ENCODE results near the gene KLHL12. TPM values are rescaled to one million over a fixed set of nuclear protein-coding genes. Genes with fewer than 3 reads are reported as not detected.

The KLHL12 gene
- polyA plus RNA-seq, 1 experiment, result 54.2 TPM

DNA sequence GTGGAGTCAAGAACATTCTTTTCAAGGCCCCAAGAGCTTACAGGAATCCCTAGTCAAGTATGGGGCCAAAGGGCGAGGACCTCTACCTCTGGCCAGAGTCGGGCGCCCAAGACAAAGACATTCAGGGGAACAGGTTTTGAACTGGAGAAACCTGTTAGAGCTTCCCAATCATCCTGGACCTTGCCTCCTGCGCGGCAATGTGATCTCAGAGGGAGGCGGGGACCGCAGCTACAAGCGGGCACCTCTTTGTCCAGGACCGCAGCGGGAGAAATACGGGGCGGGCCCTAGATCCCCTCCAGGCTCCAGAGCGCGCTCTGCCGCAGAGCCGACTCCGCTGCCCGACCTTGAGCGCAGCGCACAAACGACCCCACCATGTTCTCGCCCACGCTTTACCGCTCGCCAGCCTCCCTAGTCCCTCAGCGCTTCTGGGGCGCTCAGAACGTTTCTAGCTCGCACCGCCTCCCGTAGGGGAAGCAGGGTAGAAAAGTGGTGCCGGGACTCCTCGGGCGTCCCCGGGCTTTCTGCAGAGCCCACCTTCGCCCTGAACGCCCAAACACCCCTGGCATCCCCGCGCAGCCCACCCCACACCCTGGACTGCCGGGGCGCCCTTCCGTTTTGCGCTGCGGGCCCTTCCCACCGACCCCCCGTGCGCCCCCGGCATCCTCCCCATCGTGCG lies 66.2 kb downstream of the KLHL12 start:
- Histone ChIP-seq H3K4me3 (ENCODE audit: low read depth, low read length) (peak overlapping the region; percentile 74), H3K27me3 (ENCODE audit: control insufficient read depth, insufficient read depth, low read length) (peaks cover 8% of the 10 kb centered on the region), H3K9me3 (ENCODE audit: control insufficient read depth, insufficient read depth, low read length) (no peaks in the 10 kb centered on the region), H3K27ac (ENCODE audit: low read depth, low read length) (no peak overlapping the region)
- CTCF ChIA-PET, result interaction anchor here (0.6 kb wide), 1 partner anchor 89 kb away, joined by 7 read pairs; no protein-coding TSS in a partner anchor
- no peak for TF ChIP-seq CTCF (IDR thresholded peaks at IDR 0.05; ENCODE audit: low read depth, low read length)
- POLR2A ChIA-PET, result interaction anchor here (0.7 to 2.6 kb wide), 2 partner anchors 50 to 513 kb away, joined by 3 to 10 read pairs; partner anchors contain the start of gene PCAT6
- no peak for DNase-seq (ENCODE audit: low read depth, low spot score)

GRCh38 chr1:202858789-202859414 lies 68.1 kb downstream of the KLHL12 start:
- DNase-seq (ENCODE audit: low read depth, low spot score), result no peak
- ChIA-PET CTCF (no interaction called here), POLR2A (no interaction called here)

DNA sequence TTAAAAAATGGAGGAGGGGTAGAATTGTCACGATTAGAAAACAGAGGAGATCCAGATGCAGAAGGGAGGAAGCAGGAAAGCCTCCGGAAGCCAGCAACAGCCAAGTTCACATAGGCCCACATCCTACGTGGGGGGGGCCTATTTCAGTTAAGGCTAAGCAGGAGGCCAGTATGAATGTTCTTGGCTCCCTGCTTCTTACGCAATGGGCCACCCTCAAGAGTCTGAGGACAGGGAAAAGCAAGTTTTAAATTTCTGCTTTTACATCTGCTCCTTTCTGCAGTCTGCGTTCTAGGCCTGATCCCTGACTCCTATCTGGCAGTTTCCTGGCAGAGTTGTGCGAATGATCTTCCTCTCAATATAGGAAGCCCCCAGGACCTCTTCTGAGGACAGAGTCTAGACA lies 68.7 kb downstream of the KLHL12 start:
- Histone ChIP-seq H3K9me3 (ENCODE audit: control insufficient read depth, insufficient read depth, low read length) (no peaks in the 10 kb centered on the region), H3K27ac (ENCODE audit: low read depth, low read length) (no peak overlapping the region), H3K27me3 (ENCODE audit: control insufficient read depth, insufficient read depth, low read length) (no peaks in the 10 kb centered on the region), H3K4me3 (ENCODE audit: low read depth, low read length) (no peak overlapping the region)
- no peak for DNase-seq (ENCODE audit: low read depth, low spot score)
- TF ChIP-seq CTCF (IDR thresholded peaks at IDR 0.05; ENCODE audit: low read depth, low read length), result no peak
- ChIA-PET CTCF (no interaction called here), POLR2A (no interaction called here)

More at GRCh38 chr1:202858789-202859414, 68.1 kb downstream of the KLHL12 start:
- TF ChIP-seq CTCF (IDR thresholded peaks at IDR 0.05; ENCODE audit: low read depth, low read length), result no peak
- Histone ChIP-seq H3K27ac (ENCODE audit: low read depth, low read length) (no peak overlapping the region), H3K27me3 (ENCODE audit: control insufficient read depth, insufficient read depth, low read length) (no peaks in the 10 kb centered on the region), H3K9me3 (ENCODE audit: control insufficient read depth, insufficient read depth, low read length) (no peaks in the 10 kb centered on the region), H3K4me3 (ENCODE audit: low read depth, low read length) (no peak overlapping the region)

DNA sequence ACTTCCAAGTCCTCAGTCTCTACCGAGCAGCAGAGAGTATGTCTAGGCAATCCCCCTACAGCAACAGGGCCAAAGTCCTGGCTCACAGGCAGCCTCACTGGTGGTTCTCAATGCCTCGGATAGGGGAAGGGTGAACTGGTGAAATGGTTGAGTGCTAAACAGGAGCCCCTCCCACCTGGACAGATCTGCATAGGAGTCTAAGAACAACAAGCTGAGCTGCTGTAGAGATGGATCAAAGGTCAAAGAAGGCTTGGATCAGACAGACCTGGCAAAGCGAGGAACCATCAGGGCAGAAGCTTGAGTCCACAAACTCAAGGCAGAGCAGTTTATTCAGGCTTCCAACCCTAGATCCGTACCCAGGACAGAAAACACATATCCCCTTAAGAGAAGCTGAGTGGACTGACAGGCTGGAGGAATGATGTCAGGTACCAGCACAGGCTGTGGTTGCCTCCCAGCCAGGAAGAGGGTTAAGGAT lies 69.9 kb downstream of the KLHL12 start:
- no peaks in the 10 kb centered on the region for H3K27me3 ChIP-seq (ENCODE audit: control insufficient read depth, insufficient read depth, low read length)
- no peak for TF ChIP-seq CTCF (IDR thresholded peaks at IDR 0.05; ENCODE audit: low read depth, low read length)
- ChIA-PET CTCF (no interaction called here), POLR2A (no interaction called here)
- no peaks in the 10 kb centered on the region for H3K9me3 ChIP-seq (ENCODE audit: control insufficient read depth, insufficient read depth, low read length)
- no peak for DNase-seq (ENCODE audit: low read depth, low spot score)
- H3K4me3 ChIP-seq (ENCODE audit: low read depth, low read length), result no peak overlapping the region
- H3K27ac ChIP-seq (ENCODE audit: low read depth, low read length), result no peak overlapping the region

GRCh38 chr1:202856014-202856413 lies 71.0 kb downstream of the KLHL12 start:
- TF ChIP-seq CTCF (IDR thresholded peaks at IDR 0.05; ENCODE audit: low read depth, low read length), result no peak
- POLR2A ChIA-PET, result no interaction called here
- CTCF ChIA-PET, result no interaction called here
- H3K27ac ChIP-seq (ENCODE audit: low read depth, low read length), result no peak overlapping the region
- DNase-seq (ENCODE audit: low read depth, low spot score), result no peak
- no peaks in the 10 kb centered on the region for H3K9me3 ChIP-seq (ENCODE audit: control insufficient read depth, insufficient read depth, low read length)
- no peaks in the 10 kb centered on the region for H3K27me3 ChIP-seq (ENCODE audit: control insufficient read depth, insufficient read depth, low read length)
- H3K4me3 ChIP-seq (ENCODE audit: low read depth, low read length), result no peak overlapping the region
